ENCODE data around the gene GREB1L.

GREB1L gene

DNA sequence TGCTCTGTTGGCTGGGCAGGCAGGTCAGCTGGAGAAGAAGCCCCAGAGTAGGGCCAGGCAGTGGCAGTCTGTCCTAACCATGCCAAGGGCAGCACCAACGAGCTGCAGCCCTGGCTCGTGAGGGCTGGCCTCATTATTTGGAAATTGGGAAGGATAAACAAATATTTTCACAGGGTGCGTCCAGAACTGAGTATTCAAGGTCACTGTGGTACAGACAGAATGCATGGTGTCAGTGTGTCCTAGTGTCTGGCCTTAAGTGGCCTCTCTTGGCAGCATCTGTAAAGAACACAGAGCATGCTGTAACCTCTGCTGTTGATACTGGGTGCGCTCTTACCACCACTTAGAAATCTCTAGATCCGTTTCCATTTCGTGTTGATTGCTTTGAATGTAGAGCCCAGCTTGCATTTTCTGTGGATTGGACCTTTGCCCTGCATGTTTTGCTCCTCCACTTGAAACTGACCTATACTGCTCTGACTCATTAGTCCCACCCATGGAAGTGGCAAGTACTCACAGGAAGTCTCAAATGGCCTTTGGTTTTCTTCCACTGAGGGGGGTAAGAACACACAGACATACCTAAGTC is 88.2 kb downstream of the GREB1L start:
- Histone ChIP-seq H3K79me1 (ENCODE audit: low read depth, low read length) (peaks cover 2% of the 10 kb centered on the region), H3K4me3 (ENCODE audit: low read length in 2 of 2) (no peak overlapping the region), H2BK5ac (ENCODE audit: low read length) (no peak overlapping the region), H3K27me3 (ENCODE audit: control insufficient read depth in 3 of 3, insufficient read depth in 3 of 3, low read depth in 1 of 3, low read length in 3 of 3) (no peaks in the 10 kb centered on the region), H3K14ac (ENCODE audit: low read length) (no peak overlapping the region), H3K9me3 (replicated peaks in 1 of 2; ENCODE audit: control insufficient read depth in 2 of 2, insufficient read depth in 1 of 2, low read depth in 1 of 2, low read length in 2 of 2) (no peaks in the 10 kb centered on the region), H2BK120ac (ENCODE audit: low read depth, low read length) (no peak overlapping the region), H3K4ac (ENCODE audit: low read length) (no peak overlapping the region), H3K23ac (ENCODE audit: low read depth, low read length, poor library complexity) (no peak overlapping the region), H3K18ac (ENCODE audit: low read length) (no peak overlapping the region), H3K4me2 (ENCODE audit: insufficient read depth, low read length, poor library complexity, severe bottlenecking) (no peak overlapping the region), H3K27ac (replicated peaks; ENCODE audit: low read length) (peak overlapping the region; percentile 68), H3K9ac (ENCODE audit: low read depth, low read length, poor library complexity) (no peak overlapping the region), H3K4me1 (ENCODE audit: control insufficient read depth in 2 of 2, insufficient read depth in 1 of 2, low read depth in 1 of 2, low read length in 2 of 2) (peaks cover 20 to 27% of the 10 kb centered on the region in 2 donors), H2AK5ac (ENCODE audit: low read depth, low read length) (no peak overlapping the region), H2BK15ac (ENCODE audit: low read length) (no peak overlapping the region), H2AFZ (ENCODE audit: low read length) (no peak overlapping the region), H4K8ac (ENCODE audit: low read depth, low read length) (no peak overlapping the region), H2BK12ac (ENCODE audit: low read length) (no peak overlapping the region), H3K36me3 (replicated peaks in 1 of 2; ENCODE audit: control insufficient read depth in 2 of 2, insufficient read depth in 2 of 2, low read length in 2 of 2) (peaks cover 0 to 6% of the 10 kb centered on the region in 2 donors), H4K91ac (ENCODE audit: low read depth, low read length, poor library complexity) (no peak overlapping the region)
- no CpG with 5 or more reads among the region's 6 CpGs for WGBS, 2 donors (ENCODE audit: extremely low coverage in 2 of 2, insufficient read length in 2 of 2, insufficient replicate concordance in 1 of 2)
- no peak for DNase-seq (ENCODE audit: low spot score)

DNA sequence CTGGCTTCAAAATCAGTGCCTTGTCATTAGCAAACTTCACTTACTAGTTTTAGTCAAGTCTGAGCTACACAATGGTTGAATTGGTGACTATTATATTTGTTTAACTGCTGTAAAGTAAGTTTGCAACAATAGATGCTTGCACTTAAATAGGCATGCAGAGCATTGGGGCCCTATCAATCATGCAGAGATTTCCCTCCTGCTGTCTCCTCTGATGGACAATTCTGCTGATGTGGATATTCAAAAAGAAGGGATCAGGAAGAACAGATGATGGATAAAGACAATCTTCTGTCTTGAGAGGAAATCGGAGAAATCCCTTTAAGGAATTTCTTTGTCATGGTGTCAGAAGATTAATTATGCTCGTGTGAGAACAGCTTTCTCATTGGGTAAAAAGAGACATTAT is 89.0 kb downstream of the GREB1L start:
- H3K27me3 ChIP-seq (ENCODE audit: control insufficient read depth in 3 of 3, insufficient read depth in 3 of 3, low read depth in 1 of 3, low read length in 3 of 3), result no peaks in the 10 kb centered on the region
- no peak overlapping the region for H3K9ac ChIP-seq (ENCODE audit: low read depth, low read length, poor library complexity)
- H2BK120ac ChIP-seq (ENCODE audit: low read depth, low read length), result no peak overlapping the region
- no peaks in the 10 kb centered on the region for H3K9me3 ChIP-seq (replicated peaks in 1 of 2; ENCODE audit: control insufficient read depth in 2 of 2, insufficient read depth in 1 of 2, low read depth in 1 of 2, low read length in 2 of 2)
- no peak overlapping the region for H2BK12ac ChIP-seq (ENCODE audit: low read length)
- no peak overlapping the region for H3K4me3 ChIP-seq (ENCODE audit: low read length in 2 of 2)
- H3K4ac ChIP-seq (ENCODE audit: low read length), result no peak overlapping the region
- DNase-seq (ENCODE audit: low spot score), result no peak
- H2BK15ac ChIP-seq (ENCODE audit: low read length), result no peak overlapping the region
- H3K18ac ChIP-seq (ENCODE audit: low read length), result no peak overlapping the region
- peaks cover 2% of the 10 kb centered on the region for H3K79me1 ChIP-seq (ENCODE audit: low read depth, low read length)
- H3K23ac ChIP-seq (ENCODE audit: low read depth, low read length, poor library complexity), result no peak overlapping the region
- H2AFZ ChIP-seq (ENCODE audit: low read length), result no peak overlapping the region
- no peak overlapping the region for H3K14ac ChIP-seq (ENCODE audit: low read length)
- H3K36me3 ChIP-seq (replicated peaks in 1 of 2; ENCODE audit: control insufficient read depth in 2 of 2, insufficient read depth in 2 of 2, low read length in 2 of 2), result peaks cover 0 to 3% of the 10 kb centered on the region in 2 donors
- peaks cover 17 to 27% of the 10 kb centered on the region in 2 donors for H3K4me1 ChIP-seq (ENCODE audit: control insufficient read depth in 2 of 2, insufficient read depth in 1 of 2, low read depth in 1 of 2, low read length in 2 of 2)
- H3K4me2 ChIP-seq (ENCODE audit: insufficient read depth, low read length, poor library complexity, severe bottlenecking), result no peak overlapping the region
- H4K8ac ChIP-seq (ENCODE audit: low read depth, low read length), result no peak overlapping the region
- no peak overlapping the region for H4K91ac ChIP-seq (ENCODE audit: low read depth, low read length, poor library complexity)
- peak overlapping the region; percentile 67 for H3K27ac ChIP-seq (replicated peaks; ENCODE audit: low read length)
- H2BK5ac ChIP-seq (ENCODE audit: low read length), result no peak overlapping the region
- no peak overlapping the region for H2AK5ac ChIP-seq (ENCODE audit: low read depth, low read length)
- WGBS, 2 donors (ENCODE audit: extremely low coverage in 2 of 2, insufficient read length in 2 of 2, insufficient replicate concordance in 1 of 2), result no CpG with 5 or more reads among the region's 2 CpGs

DNA sequence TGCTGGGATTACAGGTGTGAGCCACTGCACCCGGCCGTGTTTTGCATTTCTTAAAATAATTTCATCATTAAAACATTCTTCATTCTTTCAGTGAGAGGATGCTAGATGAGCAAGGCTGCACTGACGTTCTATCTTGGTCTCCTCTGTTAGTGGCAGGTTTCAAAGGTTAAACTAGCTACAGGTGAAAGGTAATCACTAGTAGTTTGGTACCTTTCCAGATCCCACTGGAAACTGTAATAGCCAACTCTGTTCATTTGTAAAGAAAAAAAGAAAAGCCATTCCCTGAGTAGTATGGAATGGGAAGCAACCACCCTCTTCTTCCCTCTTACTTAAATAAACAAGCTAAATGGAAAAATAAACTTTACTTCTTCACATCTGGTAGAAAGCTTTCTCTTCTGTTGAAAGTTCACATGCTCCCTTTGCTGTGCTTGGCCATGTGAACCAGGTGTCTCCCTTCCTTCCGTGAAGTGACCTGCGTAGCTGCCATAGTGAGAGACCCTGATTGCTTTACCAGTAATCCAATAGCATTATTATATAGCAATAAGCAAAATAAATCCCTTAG is 94.0 kb downstream of the GREB1L start:
- no peak overlapping the region for H2AFZ ChIP-seq (ENCODE audit: low read length)
- H2BK15ac ChIP-seq (ENCODE audit: low read length), result no peak overlapping the region
- peaks cover 5 to 13% of the 10 kb centered on the region in 2 donors for H3K4me1 ChIP-seq (ENCODE audit: control insufficient read depth in 2 of 2, insufficient read depth in 1 of 2, low read depth in 1 of 2, low read length in 2 of 2)
- H3K23ac ChIP-seq (ENCODE audit: low read depth, low read length, poor library complexity), result no peak overlapping the region
- no peak overlapping the region for H3K9ac ChIP-seq (ENCODE audit: low read depth, low read length, poor library complexity)
- H3K4ac ChIP-seq (ENCODE audit: low read length), result no peak overlapping the region
- H3K27me3 ChIP-seq (ENCODE audit: control insufficient read depth in 3 of 3, insufficient read depth in 3 of 3, low read depth in 1 of 3, low read length in 3 of 3), result no peaks in the 10 kb centered on the region
- H3K4me3 ChIP-seq (ENCODE audit: low read length in 2 of 2), result no peak overlapping the region
- H2AK5ac ChIP-seq (ENCODE audit: low read depth, low read length), result no peak overlapping the region
- no peak overlapping the region for H3K14ac ChIP-seq (ENCODE audit: low read length)
- no peak overlapping the region for H4K8ac ChIP-seq (ENCODE audit: low read depth, low read length)
- no CpG with 5 or more reads among the region's 5 CpGs for WGBS, 2 donors (ENCODE audit: extremely low coverage in 2 of 2, insufficient read length in 2 of 2, insufficient replicate concordance in 1 of 2)
- no peak overlapping the region for H3K27ac ChIP-seq (replicated peaks; ENCODE audit: low read length)
- H3K9me3 ChIP-seq (replicated peaks in 1 of 2; ENCODE audit: control insufficient read depth in 2 of 2, insufficient read depth in 1 of 2, low read depth in 1 of 2, low read length in 2 of 2), result peaks cover 2 to 6% of the 10 kb centered on the region in 2 donors
- no peak overlapping the region for H2BK5ac ChIP-seq (ENCODE audit: low read length)
- H3K79me1 ChIP-seq (ENCODE audit: low read depth, low read length), result no peaks in the 10 kb centered on the region
- H3K36me3 ChIP-seq (replicated peaks in 1 of 2; ENCODE audit: control insufficient read depth in 2 of 2, insufficient read depth in 2 of 2, low read length in 2 of 2), result peaks cover 0 to 14% of the 10 kb centered on the region in 2 donors
- no peak overlapping the region for H3K18ac ChIP-seq (ENCODE audit: low read length)
- no peak overlapping the region for H4K91ac ChIP-seq (ENCODE audit: low read depth, low read length, poor library complexity)
- DNase-seq (ENCODE audit: low spot score), result no peak
- no peak overlapping the region for H3K4me2 ChIP-seq (ENCODE audit: insufficient read depth, low read length, poor library complexity, severe bottlenecking)
- H2BK12ac ChIP-seq (ENCODE audit: low read length), result no peak overlapping the region
- no peak overlapping the region for H2BK120ac ChIP-seq (ENCODE audit: low read depth, low read length)

DNA sequence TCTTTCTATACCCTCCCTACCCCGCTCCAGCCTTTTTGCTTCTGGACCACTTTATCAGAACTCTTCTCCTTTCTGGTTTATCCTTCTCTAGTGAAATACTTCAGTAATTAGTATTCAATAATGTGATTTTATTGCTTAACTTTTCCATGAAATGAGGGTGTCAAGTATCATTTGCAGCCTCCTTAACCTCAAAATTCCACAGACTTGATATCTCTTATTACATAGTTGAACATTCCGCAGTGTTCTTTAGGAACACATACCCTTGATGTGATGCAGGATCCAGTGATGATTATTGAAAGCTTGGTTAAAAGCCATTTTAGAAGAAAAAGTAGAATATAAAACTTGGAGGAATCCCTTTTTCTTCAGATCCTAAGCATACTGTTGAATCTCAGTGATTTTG is 94.8 kb downstream of the GREB1L start:
- H3K9me3 ChIP-seq (replicated peaks in 1 of 2; ENCODE audit: control insufficient read depth in 2 of 2, insufficient read depth in 1 of 2, low read depth in 1 of 2, low read length in 2 of 2), result peaks cover 2 to 6% of the 10 kb centered on the region in 2 donors
- H3K4ac ChIP-seq (ENCODE audit: low read length), result no peak overlapping the region
- H3K36me3 ChIP-seq (replicated peaks in 1 of 2; ENCODE audit: control insufficient read depth in 2 of 2, insufficient read depth in 2 of 2, low read length in 2 of 2), result peaks cover 0 to 14% of the 10 kb centered on the region in 2 donors
- no peak overlapping the region for H3K23ac ChIP-seq (ENCODE audit: low read depth, low read length, poor library complexity)
- H3K27ac ChIP-seq (replicated peaks; ENCODE audit: low read length), result no peak overlapping the region
- no peak overlapping the region for H2BK15ac ChIP-seq (ENCODE audit: low read length)
- peaks cover 5 to 12% of the 10 kb centered on the region in 2 donors for H3K4me1 ChIP-seq (ENCODE audit: control insufficient read depth in 2 of 2, insufficient read depth in 1 of 2, low read depth in 1 of 2, low read length in 2 of 2)
- H4K91ac ChIP-seq (ENCODE audit: low read depth, low read length, poor library complexity), result no peak overlapping the region
- no peak overlapping the region for H3K14ac ChIP-seq (ENCODE audit: low read length)
- H3K18ac ChIP-seq (ENCODE audit: low read length), result no peak overlapping the region
- H2AFZ ChIP-seq (ENCODE audit: low read length), result no peak overlapping the region
- H2BK12ac ChIP-seq (ENCODE audit: low read length), result no peak overlapping the region
- H2AK5ac ChIP-seq (ENCODE audit: low read depth, low read length), result no peak overlapping the region
- DNase-seq (ENCODE audit: low spot score), result no peak
- H3K79me1 ChIP-seq (ENCODE audit: low read depth, low read length), result no peaks in the 10 kb centered on the region
- H3K4me3 ChIP-seq (ENCODE audit: low read length in 2 of 2), result no peak overlapping the region
- H3K9ac ChIP-seq (ENCODE audit: low read depth, low read length, poor library complexity), result no peak overlapping the region
- WGBS, 2 donors (ENCODE audit: extremely low coverage in 2 of 2, insufficient read length in 2 of 2, insufficient replicate concordance in 1 of 2), result no CpG with 5 or more reads among the region's 2 CpGs
- H2BK120ac ChIP-seq (ENCODE audit: low read depth, low read length), result no peak overlapping the region
- no peak overlapping the region for H3K4me2 ChIP-seq (ENCODE audit: insufficient read depth, low read length, poor library complexity, severe bottlenecking)
- no peaks in the 10 kb centered on the region for H3K27me3 ChIP-seq (ENCODE audit: control insufficient read depth in 3 of 3, insufficient read depth in 3 of 3, low read depth in 1 of 3, low read length in 3 of 3)
- no peak overlapping the region for H2BK5ac ChIP-seq (ENCODE audit: low read length)
- no peak overlapping the region for H4K8ac ChIP-seq (ENCODE audit: low read depth, low read length)
